Cardiac muscle cell (in vitro differentiated cells and primary cell): ENCODE results near the gene CCL25. TPM values are rescaled to one million over a fixed set of nuclear protein-coding genes. Genes with fewer than 3 reads are reported as not detected.

Experiments
- DNase-seq, 2 donors: peaks; one replicate each; pipeline versions ENCODE4 v3.0.0 to v3.0.0-alpha.2; 2010 to 2017; ENCODE audit warnings: low read depth in 1 of 2, low spot score in 1 of 2
- H3K27ac ChIP-seq: fragments of 200-600 bp; sonication (generic); 2 replicates; pipeline ENCODE4 v1.5.1; 2016
- H3K27me3 ChIP-seq: fragments of 200-600 bp; sonication (generic); 2 replicates; pipeline ENCODE4 v1.6.0; 2016; ENCODE audit warnings: control low read depth
- H3K36me3 ChIP-seq: fragments of 200-600 bp; sonication (generic); 2 replicates; pipeline ENCODE4 v1.5.1; 2016; ENCODE audit warnings: control low read depth
- H3K4me1 ChIP-seq: fragments of 200-600 bp; sonication (generic); 2 replicates; pipeline ENCODE4 v1.8.1; 2017; ENCODE audit warnings: low read depth, mild to moderate bottlenecking, mixed run types
- H3K4me3 ChIP-seq: fragments of 200-600 bp; sonication (generic); 2 replicates; pipeline ENCODE4 v1.5.1; 2016; ENCODE audit warnings: mild to moderate bottlenecking
- H3K9me3 ChIP-seq: fragments of 200-600 bp; sonication (generic); 2 replicates; pipeline ENCODE4 v1.5.1; 2017; ENCODE audit warnings: low read depth, mild to moderate bottlenecking, control low read depth
- polyA plus RNA-seq: library from polyadenylated mRNA; unstranded; fragments of >200 nt; fragmentation: Nextera tagmentation; extraction: Ambion mirVana; gene quantifications from 2 replicates; pipeline ENCODE4 v1.2.1, GENCODE V29; 2016
- total RNA-seq: library from RNA; depleted of rRNA; stranded (reverse); fragments of >200 nt; gene quantifications from 2 replicates; pipeline ENCODE4 v1.2.3, GENCODE V29; 2016
- TF ChIP-seq, protein P1 (sequence below): IDR thresholded peaks from 2 replicates; pipeline ENCODE4 v1.5.1; 2012; ENCODE audit warnings: low read depth, mild to moderate bottlenecking, low read length

The CCL25 gene
- total and polyA plus RNA-seq, 2 experiments from 2014 or later = not detected

DNA sequence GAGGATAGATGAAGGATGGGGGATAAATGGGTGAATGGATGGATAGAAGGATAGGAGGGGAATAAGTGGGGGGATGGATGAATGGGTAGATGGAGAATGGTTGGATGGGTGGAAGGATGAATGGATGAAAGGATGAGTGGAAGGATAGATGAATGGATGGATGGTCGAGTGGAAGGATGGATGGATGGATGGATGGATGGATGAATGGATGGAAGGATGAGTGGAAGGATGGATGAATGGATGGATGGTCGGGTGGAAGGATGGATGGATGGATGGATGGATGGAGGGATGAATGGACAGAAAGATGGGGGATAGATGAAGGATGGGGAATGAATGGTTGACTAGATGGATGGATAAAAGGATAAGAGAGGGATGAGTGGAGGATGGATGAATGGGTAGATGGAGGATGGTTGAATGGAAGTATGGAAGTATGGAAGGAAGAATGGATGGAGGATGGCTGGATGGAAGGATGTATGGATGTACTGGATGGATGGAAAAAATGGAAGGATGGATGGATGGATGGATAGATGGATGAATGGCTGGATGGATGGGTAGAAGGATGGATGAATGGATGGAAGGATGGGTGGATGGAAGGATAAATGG is 54.8 kb downstream of the CCL25 start:
- TF ChIP-seq, protein P1, sequence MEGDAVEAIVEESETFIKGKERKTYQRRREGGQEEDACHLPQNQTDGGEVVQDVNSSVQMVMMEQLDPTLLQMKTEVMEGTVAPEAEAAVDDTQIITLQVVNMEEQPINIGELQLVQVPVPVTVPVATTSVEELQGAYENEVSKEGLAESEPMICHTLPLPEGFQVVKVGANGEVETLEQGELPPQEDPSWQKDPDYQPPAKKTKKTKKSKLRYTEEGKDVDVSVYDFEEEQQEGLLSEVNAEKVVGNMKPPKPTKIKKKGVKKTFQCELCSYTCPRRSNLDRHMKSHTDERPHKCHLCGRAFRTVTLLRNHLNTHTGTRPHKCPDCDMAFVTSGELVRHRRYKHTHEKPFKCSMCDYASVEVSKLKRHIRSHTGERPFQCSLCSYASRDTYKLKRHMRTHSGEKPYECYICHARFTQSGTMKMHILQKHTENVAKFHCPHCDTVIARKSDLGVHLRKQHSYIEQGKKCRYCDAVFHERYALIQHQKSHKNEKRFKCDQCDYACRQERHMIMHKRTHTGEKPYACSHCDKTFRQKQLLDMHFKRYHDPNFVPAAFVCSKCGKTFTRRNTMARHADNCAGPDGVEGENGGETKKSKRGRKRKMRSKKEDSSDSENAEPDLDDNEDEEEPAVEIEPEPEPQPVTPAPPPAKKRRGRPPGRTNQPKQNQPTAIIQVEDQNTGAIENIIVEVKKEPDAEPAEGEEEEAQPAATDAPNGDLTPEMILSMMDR = no peak
- H3K36me3 ChIP-seq = no peaks in the 10 kb centered on the region
- H3K27me3 ChIP-seq = no peaks in the 10 kb centered on the region
- H3K4me3 ChIP-seq = no peak overlapping the region
- no peaks in the 10 kb centered on the region for H3K9me3 ChIP-seq
- no peak for DNase-seq
- peaks cover 3% of the 10 kb centered on the region for H3K4me1 ChIP-seq
- no peak overlapping the region for H3K27ac ChIP-seq

DNA sequence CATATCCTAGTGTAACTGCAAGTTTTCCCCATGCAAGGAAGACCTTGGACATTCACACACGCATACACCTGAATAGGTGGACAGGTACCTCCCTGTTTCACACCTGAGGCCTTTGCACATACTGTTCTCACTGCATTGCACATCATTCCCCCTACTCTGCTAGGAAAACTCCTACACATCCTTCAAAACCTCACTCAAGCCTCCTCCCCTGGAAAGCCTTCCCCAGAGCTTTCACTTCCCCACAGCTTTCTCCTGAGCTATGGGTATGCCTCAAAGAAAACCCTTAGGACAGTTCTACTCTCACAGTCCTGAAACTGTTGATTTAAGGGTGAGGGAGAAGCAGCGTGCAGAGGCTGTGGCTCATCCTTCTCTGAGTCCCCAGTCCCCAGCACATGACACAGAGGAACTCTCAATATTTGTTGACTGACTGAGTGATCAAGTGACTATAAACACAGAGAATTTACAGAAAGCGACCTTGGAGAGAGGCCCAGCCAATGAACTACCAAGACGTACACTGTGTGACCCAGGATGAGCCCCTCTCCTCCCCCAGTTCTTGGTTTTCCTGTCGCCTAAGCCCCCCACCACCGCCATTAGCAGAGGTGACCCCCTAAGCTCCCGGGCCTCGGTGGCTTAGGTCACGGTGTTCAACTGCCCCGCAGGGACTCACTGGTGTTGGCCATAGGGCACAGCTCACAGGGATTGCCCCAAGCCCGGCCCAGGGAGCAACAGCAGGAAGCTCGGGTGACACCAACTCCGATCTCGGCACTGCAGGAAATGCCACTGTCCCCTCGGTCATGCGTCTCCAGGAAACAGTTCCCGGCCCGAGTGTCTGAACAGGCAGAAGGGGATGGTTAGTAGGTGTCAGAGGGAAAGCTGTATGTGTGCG is 56.2 kb downstream of the CCL25 start:
- TF ChIP-seq, protein P1 = no peak
- DNase-seq = no peak
- Histone ChIP-seq H3K27me3 (no peaks in the 10 kb centered on the region), H3K36me3 (no peaks in the 10 kb centered on the region), H3K4me1 (peaks cover 3% of the 10 kb centered on the region), H3K27ac (no peak overlapping the region), H3K9me3 (no peaks in the 10 kb centered on the region), H3K4me3 (no peak overlapping the region)

DNA sequence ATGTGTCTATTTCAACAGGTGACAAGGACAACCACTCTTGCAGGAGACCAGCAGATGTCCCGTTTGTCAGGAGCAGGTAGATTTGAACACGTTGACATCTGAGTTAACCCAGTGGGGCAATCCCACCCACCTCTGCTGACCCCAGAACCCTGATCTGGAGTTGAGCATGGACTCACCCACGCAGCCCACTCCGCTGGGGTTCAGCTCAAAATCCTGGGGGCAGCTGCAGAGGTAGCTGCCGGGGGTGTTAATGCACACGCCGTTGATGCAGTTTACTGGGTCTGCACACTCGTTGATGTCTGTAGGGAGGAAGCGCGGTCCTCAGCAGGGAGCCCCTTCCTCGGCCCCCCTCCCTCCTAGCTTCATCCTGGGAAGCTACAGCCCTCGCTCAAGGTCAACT is 56.9 kb downstream of the CCL25 start:
- Histone ChIP-seq H3K9me3 (no peaks in the 10 kb centered on the region), H3K27ac (no peak overlapping the region), H3K36me3 (no peaks in the 10 kb centered on the region), H3K27me3 (no peaks in the 10 kb centered on the region), H3K4me3 (no peak overlapping the region), H3K4me1 (peaks cover 3% of the 10 kb centered on the region)
- TF ChIP-seq, protein P1 = no peak
- DNase-seq = no peak

DNA sequence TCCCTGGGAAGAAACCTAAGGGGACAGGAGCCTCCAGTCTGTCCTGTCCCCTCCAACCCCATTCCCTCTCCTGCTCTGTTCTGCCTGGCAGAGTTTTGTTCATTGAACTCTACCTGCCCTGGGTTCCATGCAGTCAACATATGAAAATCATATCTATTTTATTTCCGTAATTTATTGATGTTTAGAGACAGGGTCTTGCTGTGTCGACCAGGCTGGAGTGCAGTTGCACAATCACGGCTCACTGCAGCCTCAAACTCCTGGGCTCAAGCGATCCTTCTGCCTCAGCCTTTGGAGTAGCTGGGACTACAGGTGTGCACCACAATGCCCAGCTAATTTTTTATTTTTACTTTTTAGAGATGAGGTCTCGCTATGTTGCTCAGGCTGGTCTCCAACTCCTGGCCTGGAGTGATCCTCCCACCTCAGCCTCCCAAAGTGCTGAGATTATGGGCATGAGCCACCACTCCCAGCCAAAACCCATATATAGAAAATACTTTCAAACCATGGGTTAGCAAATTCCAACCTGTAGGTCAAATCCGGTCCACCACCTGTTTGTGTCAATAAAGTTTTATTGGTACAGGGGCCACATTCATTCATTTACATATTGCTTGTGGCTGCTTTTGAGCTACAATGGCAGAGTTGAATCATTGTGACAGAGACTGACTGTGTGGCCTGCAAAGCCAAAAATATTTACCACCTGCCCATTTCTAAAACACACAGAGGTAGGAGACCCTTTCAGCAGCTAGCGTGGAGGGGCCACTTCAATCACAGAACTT is 57.5 kb downstream of the CCL25 start:
- no peak for DNase-seq
- H3K27ac ChIP-seq = no peak overlapping the region
- H3K4me3 ChIP-seq = no peak overlapping the region
- TF ChIP-seq, protein P1 = no peak
- no peaks in the 10 kb centered on the region for H3K27me3 ChIP-seq
- H3K9me3 ChIP-seq = no peaks in the 10 kb centered on the region
- no peaks in the 10 kb centered on the region for H3K36me3 ChIP-seq
- H3K4me1 ChIP-seq = peaks cover 3% of the 10 kb centered on the region

DNA sequence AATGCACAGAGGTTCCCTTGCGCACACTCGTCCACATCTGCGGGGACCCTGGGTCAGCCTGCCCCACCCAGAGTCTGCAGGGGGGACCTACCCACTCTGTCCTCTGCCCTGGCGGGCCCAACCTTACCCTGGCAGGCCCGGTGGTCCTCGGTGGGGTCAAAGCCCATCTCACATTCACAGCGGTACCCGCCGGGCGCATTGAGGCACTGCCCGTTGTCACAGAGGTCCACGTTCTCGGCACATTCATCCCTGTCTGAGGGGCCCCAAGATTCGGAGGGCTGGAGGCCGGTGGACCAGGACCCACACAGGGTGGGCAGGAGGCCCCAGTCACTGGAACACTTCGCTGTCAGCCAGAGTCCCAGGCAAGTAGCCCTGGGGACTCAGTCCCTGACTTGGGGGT is 58.4 kb downstream of the CCL25 start:
- Histone ChIP-seq H3K27me3 (no peaks in the 10 kb centered on the region), H3K9me3 (no peaks in the 10 kb centered on the region), H3K4me1 (no peaks in the 10 kb centered on the region), H3K27ac (no peak overlapping the region), H3K36me3 (no peaks in the 10 kb centered on the region), H3K4me3 (no peak overlapping the region)
- TF ChIP-seq, protein P1 = no peak
- no peak for DNase-seq
